B cell (primary cell): ENCODE results near the gene MYT1. TPM values are rescaled to one million over a fixed set of nuclear protein-coding genes. Genes with fewer than 3 reads are reported as not detected.

ENCODE experiments used
- ATAC-seq: fragments of 200-7000 bp; cut with Tn5 transposase; one replicate; pipeline ENCODE4 v1.10.0; 2021; ENCODE audit warnings: low read depth, mild to moderate bottlenecking, moderate number of reproducible peaks, moderate library complexity
- CTCF ChIA-PET: fragments of 350-600 bp; sonication (Branson Sonifier 250); formaldehyde crosslinking; loops from one replicate; lab custom pipeline; 2021; ENCODE audit warnings: antibody characterized with exemption, inconsistent platforms; lab: Charles Lee
- POLR2A ChIA-PET: fragments of 350-600 bp; sonication (Branson Sonifier 250); formaldehyde crosslinking; loops from one replicate; lab custom pipeline; 2021; ENCODE audit warnings: antibody characterized with exemption; lab: Charles Lee
- DNase-seq: peaks from one replicate; pipeline ENCODE4 v3.0.0; 2013
- H2AFZ ChIP-seq: 2 replicates; pipeline ENCODE4 v1.6.1; 2012; ENCODE audit warnings: mild to moderate bottlenecking, low read depth, low read length; ENCODE audit not compliant: insufficient read depth, poor library complexity, severe bottlenecking
- H3K27ac ChIP-seq, 2 donors: 1 replicate in 1 of 2; 2 replicates in 1 of 2; pipeline ENCODE4 v1.5.1; 2012 to 2013; ENCODE audit warnings: low read length in 2 of 2, mild to moderate bottlenecking in 2 of 2, moderate library complexity in 1 of 2
- H3K27me3 ChIP-seq, 4 experiments: fragments of 200-600 bp in 1 of 4; sonication (generic) in 1 of 4; replicated peaks in 1 of 4; 1 replicate in 2 of 4; 2 replicates in 2 of 4; pipeline versions ENCODE4 v1.6.1 to v1.7.0; 2013 to 2016; ENCODE audit warnings: low read length in 3 of 4, mild to moderate bottlenecking in 2 of 4, mixed read lengths in 1 of 4, moderate library complexity in 1 of 4; ENCODE audit not compliant: insufficient read depth in 4 of 4, control insufficient read depth in 3 of 4; ENCODE audit errors: control extremely low read depth in 1 of 4
- H3K36me3 ChIP-seq, 2 experiments: replicated peaks in 1 of 2; 1 replicate in 1 of 2; 2 replicates in 1 of 2; pipeline versions ENCODE4 v1.6.1 to v1.7.1; 2013; ENCODE audit warnings: low read length in 1 of 2; ENCODE audit not compliant: insufficient read depth in 2 of 2, control insufficient read depth in 1 of 2; ENCODE audit errors: control extremely low read depth in 1 of 2, extremely low read depth in 1 of 2
- H3K4me1 ChIP-seq, 2 donors: fragments of 200-600 bp in 1 of 2; sonication (generic) in 1 of 2; 1 replicate in 1 of 2; 2 replicates in 1 of 2; pipeline versions ENCODE4 v1.5.1 to v1.6.1; 2013 to 2017; ENCODE audit warnings: low read length in 2 of 2; ENCODE audit not compliant: control insufficient read depth in 2 of 2, insufficient read depth in 2 of 2
- H3K4me2 ChIP-seq: replicated peaks from 2 replicates; pipeline ENCODE3; 2012; ENCODE audit warnings: mild to moderate bottlenecking, low read depth, low read length; ENCODE audit not compliant: poor library complexity, severe bottlenecking
- H3K4me3 ChIP-seq, 5 experiments: fragments of 200-600 bp in 1 of 5; sonication (generic) in 1 of 5; 1 replicate in 3 of 5; 2 replicates in 2 of 5; pipeline versions ENCODE4 v1.5.1 to v1.7.0; 2011 to 2016; ENCODE audit warnings: low read length in 4 of 5, mild to moderate bottlenecking in 4 of 5, low read depth in 2 of 5, control low read depth in 1 of 5, moderate library complexity in 1 of 5; ENCODE audit not compliant: insufficient read depth in 1 of 5; ENCODE audit errors: control extremely low read depth in 1 of 5, extremely low read depth in 1 of 5
- H3K79me2 ChIP-seq: fragments of 200-600 bp; sonication (generic); one replicate; pipeline ENCODE4 v1.6.0; 2016; ENCODE audit warnings: low read length; ENCODE audit not compliant: control insufficient read depth, insufficient read depth
- H3K9ac ChIP-seq: fragments of 200-600 bp; sonication (generic); 2 replicates; pipeline ENCODE4 v1.6.1; 2017; ENCODE audit warnings: mild to moderate bottlenecking, low read length, moderate library complexity
- H3K9me3 ChIP-seq, 3 donors: one replicate each; pipeline versions ENCODE4 v1.6.1 to v1.7.1; 2013; ENCODE audit warnings: low read length in 2 of 3; ENCODE audit not compliant: control insufficient read depth in 2 of 3, insufficient read depth in 1 of 3; ENCODE audit errors: control extremely low read depth in 1 of 3
- H4K20me1 ChIP-seq: 2 replicates; pipeline ENCODE4 v1.6.0; 2012; ENCODE audit warnings: mild to moderate bottlenecking, low read length; ENCODE audit not compliant: insufficient read depth, control insufficient read depth, poor library complexity, severe bottlenecking
- H3K27ac Mint-ChIP-seq: one replicate; pipeline ENCODE4 v1.8.0; 2021; ENCODE audit warnings: mixed read lengths
- H3K27me3 Mint-ChIP-seq: one replicate; pipeline ENCODE4 v1.8.0; 2021; ENCODE audit warnings: mixed read lengths
- H3K4me1 Mint-ChIP-seq: one replicate; pipeline ENCODE4 v1.8.0; 2021; ENCODE audit warnings: mixed read lengths
- H3K4me3 Mint-ChIP-seq: one replicate; pipeline ENCODE4 v1.8.0; 2021; ENCODE audit warnings: mixed read lengths
- H3K9me3 Mint-ChIP-seq: one replicate; pipeline ENCODE4 v1.8.0; 2022; ENCODE audit warnings: mixed read lengths; ENCODE audit not compliant: insufficient read depth
- EZH2 ChIP-seq: IDR thresholded peaks from 2 replicates; pipeline ENCODE4 v1.6.1; 2012; ENCODE audit warnings: borderline replicate concordance, low read depth, mild to moderate bottlenecking, moderate library complexity, low read length; ENCODE audit not compliant: insufficient read depth, poor library complexity, severe bottlenecking
- WGBS: methylation state at CpG from one replicate; pipeline ENCODE4 v1.1.5; 2013; ENCODE audit warnings: missing lambda C conversion rate; ENCODE audit not compliant: insufficient coverage; 5-methylcytosine and 5-hydroxymethylcytosine counted together
- intact Hi-C: fragments of 100-400 bp; cut with micrococcal nuclease; formaldehyde crosslinking; loops from one replicate; pipeline ENCODE4 v1.10.0; 2022
- polyA plus RNA-seq: library from polyadenylated mRNA; depleted of rRNA; stranded (reverse); fragments of >200 nt; gene quantifications from 2 replicates; pipeline ENCODE4 v1.2.3, GENCODE V29; 2012
- total RNA-seq, 2 donors: library from RNA; stranded (reverse); fragments of 120-200 nt in 1 of 2; gene quantifications; 1 replicate in 1 of 2; 2 replicates in 1 of 2; pipeline versions ENCODE4 v1.2.3 to v1.2.4, GENCODE V29; 2013 to 2022
- TF ChIP-seq, protein P1 (sequence below): fragments of 200-600 bp; IDR thresholded peaks from one replicate; pipeline ENCODE4 v1.8.0; 2022; ENCODE audit warnings: antibody characterized with exemption, mild to moderate bottlenecking

The MYT1 gene
- total and polyA plus RNA-seq, 2 donors (not counting 1 experiment from before 2014, with no cell fraction given) = 0.49 to 42.2 TPM

DNA sequence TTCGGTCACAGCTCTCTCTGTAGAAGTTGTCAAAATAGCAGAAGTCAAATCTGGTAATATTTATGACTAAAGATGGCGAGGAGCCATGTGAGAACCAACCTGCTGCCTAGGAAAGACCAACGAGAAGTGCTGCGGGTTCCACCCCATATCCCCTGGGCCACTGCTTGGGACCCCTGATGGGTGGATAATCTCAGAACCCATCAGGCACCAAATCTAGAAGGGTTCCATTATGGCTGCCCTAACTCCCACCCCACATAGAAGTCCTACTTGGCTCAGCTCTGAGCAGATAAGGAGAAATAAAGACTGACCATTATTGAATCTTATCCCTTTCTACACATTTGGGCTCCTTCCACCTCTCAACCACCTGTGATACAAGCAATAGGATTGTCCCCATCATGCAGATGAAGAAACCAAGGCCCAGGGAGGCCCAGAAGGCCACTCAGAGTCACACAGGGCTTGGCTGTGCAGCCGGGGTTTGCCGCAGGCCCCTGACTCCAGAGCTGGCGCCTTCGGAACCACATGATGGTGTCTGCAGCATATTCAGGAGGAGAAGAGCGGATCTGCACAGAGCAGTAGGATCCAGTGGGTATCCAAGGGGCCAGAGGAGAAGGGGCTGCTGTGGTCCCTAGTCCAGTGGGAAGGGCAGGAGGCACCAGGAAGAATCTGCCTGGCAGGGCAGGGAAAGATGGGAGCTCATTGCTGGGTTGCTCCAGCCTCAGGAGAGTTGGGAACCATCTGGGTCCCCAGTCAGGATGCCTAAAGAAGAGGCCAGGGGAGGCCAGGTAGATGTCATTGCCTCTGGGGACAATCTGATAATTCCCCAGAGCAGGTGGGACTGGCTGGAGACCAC is 81.7 kb downstream of the MYT1 start:
- no peaks in the 10 kb centered on the region for H3K79me2 ChIP-seq
- Mint-ChIP-seq H3K27me3 (peaks cover 32% of the 10 kb centered on the region), H3K9me3 (no peaks in the 10 kb centered on the region), H3K4me3 (no peak overlapping the region), H3K27ac (no peak overlapping the region), H3K4me1 (no peaks in the 10 kb centered on the region)
- H3K36me3 ChIP-seq = no peaks in the 10 kb centered on the region
- ChIA-PET CTCF (no interaction called here), POLR2A (no interaction called here)
- intact Hi-C loops = no loop called here
- 75% methylated on average over 7 of the region's 9 CpGs for WGBS
- H4K20me1 ChIP-seq = no peaks in the 10 kb centered on the region
- no peak overlapping the region for H3K4me2 ChIP-seq
- no peak overlapping the region for H3K9ac ChIP-seq
- no peaks in the 10 kb centered on the region for H3K4me1 ChIP-seq
- H3K27ac ChIP-seq = no peak overlapping the region
- no peak for DNase-seq
- no peak overlapping the region for H3K4me3 ChIP-seq
- no peak for TF ChIP-seq EZH2
- TF ChIP-seq, protein P1, sequence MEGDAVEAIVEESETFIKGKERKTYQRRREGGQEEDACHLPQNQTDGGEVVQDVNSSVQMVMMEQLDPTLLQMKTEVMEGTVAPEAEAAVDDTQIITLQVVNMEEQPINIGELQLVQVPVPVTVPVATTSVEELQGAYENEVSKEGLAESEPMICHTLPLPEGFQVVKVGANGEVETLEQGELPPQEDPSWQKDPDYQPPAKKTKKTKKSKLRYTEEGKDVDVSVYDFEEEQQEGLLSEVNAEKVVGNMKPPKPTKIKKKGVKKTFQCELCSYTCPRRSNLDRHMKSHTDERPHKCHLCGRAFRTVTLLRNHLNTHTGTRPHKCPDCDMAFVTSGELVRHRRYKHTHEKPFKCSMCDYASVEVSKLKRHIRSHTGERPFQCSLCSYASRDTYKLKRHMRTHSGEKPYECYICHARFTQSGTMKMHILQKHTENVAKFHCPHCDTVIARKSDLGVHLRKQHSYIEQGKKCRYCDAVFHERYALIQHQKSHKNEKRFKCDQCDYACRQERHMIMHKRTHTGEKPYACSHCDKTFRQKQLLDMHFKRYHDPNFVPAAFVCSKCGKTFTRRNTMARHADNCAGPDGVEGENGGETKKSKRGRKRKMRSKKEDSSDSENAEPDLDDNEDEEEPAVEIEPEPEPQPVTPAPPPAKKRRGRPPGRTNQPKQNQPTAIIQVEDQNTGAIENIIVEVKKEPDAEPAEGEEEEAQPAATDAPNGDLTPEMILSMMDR = no peak
- peaks cover 0 to 38% (median 13%) of the 10 kb centered on the region in 4 experiments for H3K27me3 ChIP-seq
- H3K9me3 ChIP-seq = no peaks in the 10 kb centered on the region
- no peak overlapping the region for H2AFZ ChIP-seq
- ATAC-seq = no peak

DNA sequence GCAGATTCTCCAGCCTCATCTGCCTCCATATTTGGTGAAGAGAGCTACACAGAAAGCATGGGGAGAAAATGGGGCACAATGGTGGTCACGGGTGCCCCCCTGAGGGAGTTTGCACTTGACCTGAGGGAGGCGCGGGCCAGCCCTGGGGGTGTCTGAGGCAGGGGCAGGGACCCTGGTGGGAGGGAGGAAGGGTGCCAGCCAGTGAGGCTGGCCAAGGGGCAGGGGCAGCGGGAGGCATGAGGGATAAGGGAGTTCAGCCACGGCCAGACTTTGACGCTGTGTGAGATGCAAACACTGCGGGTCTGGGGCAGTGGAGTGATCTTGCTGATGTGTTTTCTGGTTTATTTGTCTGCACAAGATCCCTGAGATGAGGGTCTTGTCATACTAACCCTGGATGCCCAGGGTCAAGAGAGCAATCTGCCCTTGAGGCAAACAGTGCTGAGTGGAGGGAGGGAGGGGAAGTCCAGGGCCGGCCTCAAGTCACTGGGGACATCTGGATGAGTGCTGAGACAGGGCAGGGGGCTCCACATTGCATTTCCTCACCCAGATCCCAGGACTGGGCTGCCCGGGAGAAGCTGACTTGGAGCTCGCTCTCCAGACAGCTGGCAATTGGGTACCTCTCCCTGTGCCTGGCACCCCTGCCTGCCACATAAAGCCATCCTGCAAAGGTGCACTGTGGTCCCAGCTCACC is 82.5 kb downstream of the MYT1 start:
- H4K20me1 ChIP-seq = no peaks in the 10 kb centered on the region
- Mint-ChIP-seq H3K4me1 (no peaks in the 10 kb centered on the region), H3K4me3 (no peak overlapping the region), H3K27me3 (peaks cover 36% of the 10 kb centered on the region), H3K27ac (no peak overlapping the region), H3K9me3 (no peaks in the 10 kb centered on the region)
- intact Hi-C loops = no loop called here
- TF ChIP-seq EZH2 = no peak
- TF ChIP-seq, protein P1 = no peak
- no peaks in the 10 kb centered on the region for H3K9me3 ChIP-seq
- H3K9ac ChIP-seq = no peak overlapping the region
- no peak overlapping the region for H3K4me2 ChIP-seq
- POLR2A ChIA-PET = no interaction called here
- CTCF ChIA-PET = no interaction called here
- H2AFZ ChIP-seq = no peak overlapping the region
- no peaks in the 10 kb centered on the region for H3K79me2 ChIP-seq
- ATAC-seq (no peak), DNase-seq (no peak)
- 95% methylated on average over 9 of the region's 10 CpGs for whole genome bisulfite sequencing
- peaks cover 0 to 38% (median 15%) of the 10 kb centered on the region in 4 experiments for H3K27me3 ChIP-seq
- H3K4me1 ChIP-seq = no peaks in the 10 kb centered on the region
- H3K27ac ChIP-seq = no peak overlapping the region
- no peak overlapping the region for H3K4me3 ChIP-seq
- no peaks in the 10 kb centered on the region for H3K36me3 ChIP-seq
